Right lobe of liver (tissue), 6 donors: Measurements from ENCODE around the gene SH2B3. TPM values are rescaled to one million over a fixed set of nuclear protein-coding genes. Genes with fewer than 3 reads are reported as not detected.
"Not testable (repeated sequence)": the region's sequence is repeated elsewhere in the genome, so short reads cannot be mapped to it uniquely, and the experiment has no call there.

ENCODE experiments used
- ATAC-seq, 4 donors: fragments of 200-7000 bp; cut with Tn5 transposase; one replicate each; pipeline ENCODE4 v1.9.1; 2020; ENCODE audit warnings: mild to moderate bottlenecking in 4 of 4, moderate library complexity in 4 of 4
- DNase-seq, 3 donors: peaks; one replicate each; pipeline ENCODE4 v3.0.0-alpha.2; 2020
- H3K27ac ChIP-seq, 3 donors: fragments of 200-600 bp; one replicate each; pipeline ENCODE4 v1.8.0; 2022
- H3K27me3 ChIP-seq, 2 donors: fragments of 200-600 bp; one replicate each; pipeline ENCODE4 v1.8.0; 2022
- H3K36me3 ChIP-seq, 4 donors: fragments of 200-600 bp; sonication (generic) in 1 of 4; one replicate each; pipeline versions ENCODE4 v1.5.1 to v1.8.0; 2017 to 2022; ENCODE audit warnings: control low read depth in 1 of 4
- H3K4me1 ChIP-seq, 4 donors: fragments of 200-600 bp; sonication (generic) in 1 of 4; one replicate each; pipeline versions ENCODE4 v1.5.1 to v1.8.0; 2017 to 2022; ENCODE audit warnings: control low read depth in 1 of 4
- H3K4me3 ChIP-seq, 3 donors: fragments of 200-600 bp; one replicate each; pipeline ENCODE4 v1.8.0; 2022
- H3K9me3 ChIP-seq, 4 donors: fragments of 200-600 bp; sonication (generic) in 1 of 4; one replicate each; pipeline versions ENCODE4 v1.5.1 to v1.8.0; 2017 to 2022; ENCODE audit warnings: control low read depth in 1 of 4
- POLR2A ChIP-seq: fragments of 450-650 bp; IDR thresholded peaks from one replicate; pipeline ENCODE4 v1.6.1; 2017; ENCODE audit warnings: antibody characterized with exemption, mild to moderate bottlenecking
- WGBS: methylation state at CpG from one replicate; pipeline ENCODE4 v1.1.6; 2018; ENCODE audit warnings: low coverage, low lambda C conversion rate; ENCODE audit not compliant: insufficient coverage; ENCODE audit errors: missing lambda C conversion rate; 5-methylcytosine and 5-hydroxymethylcytosine counted together
- intact Hi-C, 2 donors: fragments of 100-400 bp; cut with DNase I; formaldehyde crosslinking; loops; one replicate each; pipeline versions ENCODE4 v1.11.2 to v1.14.1; 2022
- total RNA-seq, 6 experiments: library from RNA; depleted of rRNA in 2 of 6; stranded (reverse); fragments of >200 nt in 2 of 6; fragmentation: NEBNext Ultra II Directional in 3 of 6; extraction: Animal tissue kit (Norgen Biotek cat#: 25700) in 3 of 6; gene quantifications; one replicate each; pipeline versions ENCODE4 v1.1.0 to v1.2.4, GENCODE V29; 2016 to 2023
- TF ChIP-seq, protein P1 (sequence below), 4 donors: fragments of 200-600 bp in 3 of 4; fragments of 450-650 bp in 1 of 4; IDR thresholded peaks; one replicate each; pipeline versions ENCODE4 v1.5.1 to v1.8.0; 2016 to 2022; ENCODE audit warnings: antibody characterized with exemption in 4 of 4, mild to moderate bottlenecking in 2 of 4
- donor health status: DM: no; HTN: yes; CAD: no.
- donor health status: DM: no; HTN: no; CAD: no.
- donor health status: DM: no; HTN: no; CAD: no.
- donor health status: DM: no; HTN: yes; CAD: no.
- donor health status: DM: no; HTN: yes; CAD: no.

Gene SH2B3
- total RNA-seq, 6 experiments from 2014 or later: 6.7 to 43.5 (median 17.0) TPM

DNA sequence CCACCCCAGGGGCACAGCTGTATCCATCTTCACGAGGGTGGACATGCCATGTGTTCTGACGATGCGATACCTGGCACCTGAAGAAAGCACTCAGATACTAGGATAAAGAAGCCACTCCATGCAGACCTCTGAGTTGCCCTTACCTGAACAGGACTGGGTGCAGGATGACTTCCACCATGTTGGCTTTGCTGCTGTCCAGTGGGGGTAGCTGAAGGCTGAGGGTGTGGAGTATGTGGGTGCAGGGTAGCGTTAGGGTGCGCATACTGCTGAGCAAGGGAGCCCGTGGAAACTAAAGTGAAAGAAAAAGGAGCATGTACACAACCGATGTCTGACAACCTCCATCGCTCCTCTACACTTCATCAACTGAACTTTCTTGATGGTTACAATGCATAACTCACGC is 51.3 kb downstream of the SH2B3 start:
- H3K27ac ChIP-seq: no peak overlapping the region
- DNase-seq (peak in 1 of 3 donors; percentile 23), ATAC-seq (no peak)
- no peaks in the 10 kb centered on the region for H3K9me3 ChIP-seq
- 83% methylated on average over 7 of the region's 9 CpGs for WGBS
- peaks cover 0 to 15% (median 3%) of the 10 kb centered on the region in 4 donors for H3K4me1 ChIP-seq
- H3K36me3 ChIP-seq: peaks cover 5 to 69% (median 21%) of the 10 kb centered on the region in 4 donors
- TF ChIP-seq POLR2A: no peak
- TF ChIP-seq, protein P1, sequence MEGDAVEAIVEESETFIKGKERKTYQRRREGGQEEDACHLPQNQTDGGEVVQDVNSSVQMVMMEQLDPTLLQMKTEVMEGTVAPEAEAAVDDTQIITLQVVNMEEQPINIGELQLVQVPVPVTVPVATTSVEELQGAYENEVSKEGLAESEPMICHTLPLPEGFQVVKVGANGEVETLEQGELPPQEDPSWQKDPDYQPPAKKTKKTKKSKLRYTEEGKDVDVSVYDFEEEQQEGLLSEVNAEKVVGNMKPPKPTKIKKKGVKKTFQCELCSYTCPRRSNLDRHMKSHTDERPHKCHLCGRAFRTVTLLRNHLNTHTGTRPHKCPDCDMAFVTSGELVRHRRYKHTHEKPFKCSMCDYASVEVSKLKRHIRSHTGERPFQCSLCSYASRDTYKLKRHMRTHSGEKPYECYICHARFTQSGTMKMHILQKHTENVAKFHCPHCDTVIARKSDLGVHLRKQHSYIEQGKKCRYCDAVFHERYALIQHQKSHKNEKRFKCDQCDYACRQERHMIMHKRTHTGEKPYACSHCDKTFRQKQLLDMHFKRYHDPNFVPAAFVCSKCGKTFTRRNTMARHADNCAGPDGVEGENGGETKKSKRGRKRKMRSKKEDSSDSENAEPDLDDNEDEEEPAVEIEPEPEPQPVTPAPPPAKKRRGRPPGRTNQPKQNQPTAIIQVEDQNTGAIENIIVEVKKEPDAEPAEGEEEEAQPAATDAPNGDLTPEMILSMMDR (IDR thresholded peaks at IDR 0.05): no peak
- no peak overlapping the region for H3K4me3 ChIP-seq
- no peaks in the 10 kb centered on the region for H3K27me3 ChIP-seq
- intact Hi-C loops: loop anchor here in 1 of 2 donors (10.0 kb wide), 1 partner anchor 62 kb away; no protein-coding TSS in a partner anchor

DNA sequence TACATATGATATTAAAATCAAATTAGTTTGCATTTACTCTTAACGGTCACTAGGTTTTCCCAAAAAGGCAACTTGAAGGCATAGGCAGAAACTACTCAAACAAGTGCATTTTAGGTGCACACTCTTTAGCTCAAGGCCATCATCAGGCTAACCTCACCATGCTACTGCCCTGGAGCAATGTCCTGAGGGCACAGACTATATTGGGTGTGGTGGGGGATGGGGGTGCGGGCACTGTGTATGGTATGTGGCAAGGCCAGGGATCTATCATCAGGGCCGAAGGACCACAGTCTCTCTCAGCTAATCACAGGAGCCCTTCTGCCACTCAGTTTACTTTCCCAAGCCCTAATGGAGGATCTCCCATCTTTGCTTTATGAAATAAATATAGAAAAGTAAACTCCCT is 51.9 kb downstream of the SH2B3 start:
- H3K4me3 ChIP-seq: no peak overlapping the region
- ATAC-seq (no peak), DNase-seq (peak in 1 of 3 donors; percentile 29)
- no peaks in the 10 kb centered on the region for H3K9me3 ChIP-seq
- no peaks in the 10 kb centered on the region for H3K27me3 ChIP-seq
- peaks cover 5 to 64% (median 19%) of the 10 kb centered on the region in 4 donors for H3K36me3 ChIP-seq
- intact Hi-C loops: loop anchor here in 1 of 2 donors (10.0 kb wide), 1 partner anchor 63 kb away; no protein-coding TSS in a partner anchor
- H3K27ac ChIP-seq: no peak overlapping the region
- no peak for TF ChIP-seq POLR2A
- TF ChIP-seq, protein P1 (IDR thresholded peaks at IDR 0.05): no peak
- H3K4me1 ChIP-seq: peaks cover 0 to 20% (median 4%) of the 10 kb centered on the region in 4 donors
- WGBS: 90% methylated on average over 1 of the region's 3 CpGs

DNA sequence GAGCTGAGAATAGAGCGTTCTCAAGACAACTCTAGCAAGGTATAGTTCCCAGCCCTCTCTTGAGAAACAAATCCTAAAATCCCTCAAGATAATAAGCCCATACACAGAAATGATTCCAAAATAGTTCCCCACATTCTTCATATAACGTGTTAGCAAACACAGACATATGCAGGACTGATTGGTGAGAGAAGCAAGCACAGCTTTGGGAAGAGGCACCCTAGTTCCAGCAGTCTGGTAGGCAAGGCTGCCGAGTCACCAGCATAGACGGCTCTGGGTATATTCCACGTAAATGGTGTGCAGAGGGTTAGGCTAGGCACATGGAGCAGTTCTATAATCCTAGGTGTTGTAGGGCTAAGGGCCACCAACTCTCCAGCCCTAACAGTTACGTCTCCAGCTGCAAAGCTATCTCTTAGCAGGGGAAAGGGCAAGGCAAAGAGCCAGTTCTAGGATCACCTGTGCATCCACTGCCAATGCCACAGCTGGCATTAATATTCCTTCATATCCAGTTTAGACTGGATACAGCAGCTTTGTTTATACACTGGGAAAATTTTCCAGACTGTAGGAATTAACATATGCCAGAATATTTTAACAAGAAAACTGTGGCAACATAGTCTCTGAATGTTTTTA is 52.9 kb downstream of the SH2B3 start:
- intact Hi-C loops: loop anchor here in 1 of 2 donors (10.0 kb wide), 1 partner anchor 64 kb away; no protein-coding TSS in a partner anchor
- H3K27ac ChIP-seq: peak overlapping the region in 1 of 3 donors; percentile 25
- DNase-seq (peak in 1 of 3 donors; percentile 65), ATAC-seq (peak; percentile 26 to 70 (median 46))
- H3K4me3 ChIP-seq: no peak overlapping the region
- H3K27me3 ChIP-seq: no peaks in the 10 kb centered on the region
- 88% methylated on average over 3 of the region's 6 CpGs for WGBS
- H3K4me1 ChIP-seq: peaks cover 0 to 27% (median 12%) of the 10 kb centered on the region in 4 donors
- TF ChIP-seq, protein P1 (IDR thresholded peaks at IDR 0.05): no peak
- TF ChIP-seq POLR2A: no peak
- no peaks in the 10 kb centered on the region for H3K9me3 ChIP-seq
- peaks cover 5 to 53% (median 17%) of the 10 kb centered on the region in 4 donors for H3K36me3 ChIP-seq

DNA sequence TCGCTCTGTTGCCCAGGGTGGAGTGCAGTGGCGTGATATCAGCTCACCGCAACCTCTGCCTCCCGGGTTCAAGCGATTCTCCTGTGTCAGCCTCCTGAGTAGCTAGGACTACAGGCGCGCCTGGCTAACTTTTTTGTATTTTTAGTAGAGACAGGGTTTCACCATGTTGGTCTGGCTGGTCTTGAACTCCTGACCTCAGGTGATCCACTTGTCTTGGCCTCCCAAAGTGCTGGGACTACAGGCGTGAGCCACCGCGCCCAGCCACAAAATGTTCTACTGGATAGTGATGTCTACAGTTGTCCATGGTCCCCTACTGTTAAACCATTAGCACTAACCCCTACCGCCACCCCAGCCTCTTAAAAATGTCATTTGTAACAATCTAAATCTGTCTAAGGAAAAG is 54.4 kb downstream of the SH2B3 start:
- Histone ChIP-seq H3K4me1 (peaks cover 0 to 27% (median 12%) of the 10 kb centered on the region in 4 donors), H3K36me3 (peaks cover 5 to 38% (median 15%) of the 10 kb centered on the region in 4 donors)
- ATAC-seq, H3K27me3 ChIP-seq, H3K9me3 ChIP-seq, H3K27ac ChIP-seq, intact Hi-C loops, H3K4me3 ChIP-seq: not testable (repeated sequence)
- 90% methylated on average over 2 of the region's 11 CpGs for WGBS
- DNase-seq: peak in 1 of 3 donors; percentile 25

DNA sequence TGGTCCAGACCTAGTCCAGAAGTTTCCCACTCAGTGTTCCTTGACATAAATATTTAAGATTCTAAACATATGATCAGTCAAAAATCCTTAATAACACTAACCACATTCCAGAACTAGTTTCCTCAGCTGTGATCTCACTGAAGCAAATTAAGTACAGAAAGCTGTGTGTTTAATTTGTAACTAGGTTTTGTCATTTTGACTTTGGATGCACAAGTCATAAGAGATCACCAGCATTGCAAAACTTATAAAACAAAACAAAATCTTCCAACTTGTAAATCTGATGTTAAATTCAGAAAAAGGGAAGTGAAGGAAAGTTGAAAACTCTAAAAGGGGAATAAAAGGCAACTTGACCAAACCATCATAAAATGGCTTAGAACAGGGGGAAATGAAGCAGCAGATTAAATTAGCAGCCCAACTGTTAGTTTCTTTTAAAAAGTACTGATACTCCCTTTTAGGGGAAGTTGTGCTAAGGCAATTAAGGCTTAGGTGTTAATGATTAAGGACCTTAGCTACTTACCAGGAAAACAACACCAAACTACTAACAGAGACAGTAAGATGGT is 56.6 kb downstream of the SH2B3 start:
- Histone ChIP-seq H3K9me3 (no peaks in the 10 kb centered on the region), H3K36me3 (peaks cover 0 to 17% (median 2%) of the 10 kb centered on the region in 4 donors), H3K27me3 (no peaks in the 10 kb centered on the region), H3K4me3 (no peak overlapping the region), H3K27ac (peak overlapping the region; percentile 16 to 74 (median 54)), H3K4me1 (peaks cover 0 to 27% (median 12%) of the 10 kb centered on the region in 4 donors)
- peak; percentile 46 to 82 (median 70) for ATAC-seq
- DNase-seq: no peak
- TF ChIP-seq POLR2A: no peak
- TF ChIP-seq, protein P1 (IDR thresholded peaks at IDR 0.05): no peak
- intact Hi-C loops: no loop called here
